Endothelial cell of umbilical vein (primary cell): ENCODE data around the gene DDRGK1. TPM values are rescaled to one million over a fixed set of nuclear protein-coding genes. Genes with fewer than 3 reads are reported as not detected.

Experiments
- BruUV-seq: library from RNA; stranded (reverse); fragments of 400-500 nt; replicated peaks from 2 replicates; lab custom pipeline; 2021; lab: Mats Ljungman, UMichigan
- CTCF ChIA-PET: fragments of 300-600, 350-600 bp; sonication (Branson Sonifier 250); formaldehyde crosslinking; loops from one replicate; lab custom pipeline; 2021; ENCODE audit warnings: antibody characterized with exemption, inconsistent platforms; lab: Charles Lee
- POLR2A ChIA-PET: fragments of 300-600, 350-600 bp; sonication (Branson Sonifier 250); formaldehyde crosslinking; loops from one replicate; lab custom pipeline; 2021; ENCODE audit warnings: antibody characterized with exemption, inconsistent platforms; lab: Charles Lee
- DNase-seq: peaks from one replicate; pipeline ENCODE4 v3.0.0-alpha.2; 2011; ENCODE audit warnings: low read depth, low spot score
- FAIRE-seq: peaks from 2 replicates; lab custom pipeline; 2011; peaks lifted over from hg19 to GRCh38; lab: Jason Lieb, UNC
- H2AFZ ChIP-seq: 2 replicates; pipeline ENCODE4 v1.6.0; 2012; ENCODE audit warnings: low read depth, low read length, control low read depth, inconsistent platforms
- H3K27ac ChIP-seq: 2 replicates; pipeline ENCODE4 v1.5.1; 2011; ENCODE audit warnings: low read depth, mild to moderate bottlenecking, control low read depth, low read length, moderate library complexity; ENCODE audit not compliant: insufficient read depth
- H3K27me3 ChIP-seq, 2 experiments: 2 replicates each; pipeline versions ENCODE4 v1.6.0 to v1.6.1; 2011; ENCODE audit warnings: low read length in 2 of 2, mixed read lengths in 1 of 2; ENCODE audit not compliant: control insufficient read depth in 2 of 2, insufficient read depth in 2 of 2
- H3K36me3 ChIP-seq, 2 experiments: 2 replicates in 1 of 2; 3 replicates in 1 of 2; pipeline ENCODE4 v1.5.1; 2011; ENCODE audit warnings: low read length in 2 of 2, mild to moderate bottlenecking in 1 of 2, moderate library complexity in 1 of 2; ENCODE audit not compliant: control insufficient read depth in 2 of 2, insufficient read depth in 2 of 2; ENCODE audit errors: extremely low read depth in 1 of 2
- H3K4me1 ChIP-seq: 3 replicates; pipeline ENCODE4 v1.5.1; 2011; ENCODE audit warnings: mild to moderate bottlenecking, low read length; ENCODE audit not compliant: control insufficient read depth, insufficient read depth; ENCODE audit errors: extremely low read depth
- H3K4me2 ChIP-seq: 2 replicates; pipeline ENCODE4 v1.6.1; 2011; ENCODE audit warnings: low read length, control low read depth, mixed read lengths; ENCODE audit not compliant: insufficient read depth
- H3K4me3 ChIP-seq, 3 experiments: fragments of 200-600 bp in 1 of 3; sonication (generic), shearing (Covaris generic) in 1 of 3; replicated peaks in 1 of 3; 2 replicates each; pipeline ENCODE4 v1.5.1; 2011 to 2016; ENCODE audit warnings: control low read depth in 3 of 3, low read length in 3 of 3, mild to moderate bottlenecking in 2 of 3, inconsistent platforms in 1 of 3, low read depth in 1 of 3, moderate library complexity in 1 of 3; ENCODE audit not compliant: insufficient read depth in 1 of 3
- H3K79me2 ChIP-seq: 2 replicates; pipeline ENCODE4 v1.6.0; 2012; ENCODE audit warnings: low read length, inconsistent platforms; ENCODE audit not compliant: control insufficient read depth, insufficient read depth
- H3K9ac ChIP-seq: replicated peaks from 2 replicates; pipeline ENCODE3; 2011; ENCODE audit warnings: low read length, control low read depth; ENCODE audit not compliant: insufficient read depth; ENCODE audit errors: extremely low read depth
- H3K9me1 ChIP-seq: replicated peaks from 3 replicates; pipeline ENCODE4 v1.6.0; 2011; ENCODE audit warnings: mild to moderate bottlenecking, low read length; ENCODE audit not compliant: control insufficient read depth, insufficient read depth; ENCODE audit errors: extremely low read depth
- H3K9me3 ChIP-seq: replicated peaks from 2 replicates; pipeline ENCODE4 v1.5.1; 2012; ENCODE audit warnings: low read length, inconsistent platforms; ENCODE audit not compliant: control insufficient read depth, insufficient read depth
- H4K20me1 ChIP-seq: replicated peaks from 2 replicates; pipeline ENCODE3; 2011; ENCODE audit warnings: mild to moderate bottlenecking, low read length; ENCODE audit not compliant: control insufficient read depth, insufficient read depth; ENCODE audit errors: extremely low read depth
- CTCF ChIP-seq, 2 donors: IDR thresholded peaks; 1 replicate in 1 of 2; 2 replicates in 1 of 2; pipeline ENCODE4 v1.5.1; 2011; ENCODE audit warnings: low read length in 2 of 2, mild to moderate bottlenecking in 2 of 2, moderate library complexity in 2 of 2, control low read depth in 1 of 2, inconsistent platforms in 1 of 2, low read depth in 1 of 2; ENCODE audit not compliant: insufficient read depth in 1 of 2; ENCODE audit errors: extremely low read depth in 1 of 2
- EZH2 ChIP-seq: IDR thresholded peaks from 2 replicates; pipeline ENCODE4 v1.6.1; 2012; ENCODE audit warnings: borderline replicate concordance, low read depth, mild to moderate bottlenecking, moderate library complexity, low read length, inconsistent platforms; ENCODE audit not compliant: severe bottlenecking
- FOS ChIP-seq: IDR thresholded peaks from 2 replicates; pipeline ENCODE4 v1.6.1; 2011; ENCODE audit warnings: mild to moderate bottlenecking, low read length, moderate library complexity, borderline replicate concordance; ENCODE audit not compliant: insufficient read depth
- GATA2 ChIP-seq: IDR thresholded peaks from 2 replicates; pipeline ENCODE4 v1.7.0; 2011; ENCODE audit warnings: low read depth, mild to moderate bottlenecking, moderate library complexity, mixed read lengths, low read length; ENCODE audit not compliant: insufficient read length, insufficient read depth
- JUN ChIP-seq: IDR thresholded peaks from 2 replicates; pipeline ENCODE4 v1.6.1; 2011; ENCODE audit warnings: borderline replicate concordance, low read depth; ENCODE audit not compliant: insufficient read length, insufficient read depth
- MAX ChIP-seq: IDR thresholded peaks from 2 replicates; pipeline ENCODE4 v1.6.1; 2011; ENCODE audit not compliant: insufficient read depth, insufficient read length
- MYC ChIP-seq: IDR thresholded peaks from one replicate; pipeline ENCODE4 v1.6.1; 2011; ENCODE audit warnings: mild to moderate bottlenecking, low read depth, low read length
- POLR2A ChIP-seq: IDR thresholded peaks from 2 replicates; pipeline ENCODE4 v1.6.1; 2012; ENCODE audit warnings: low read depth, mild to moderate bottlenecking, control low read depth, low read length
- POLR2AphosphoS5 ChIP-seq: IDR thresholded peaks from 2 replicates; pipeline ENCODE4 v1.6.1; 2012; ENCODE audit warnings: low read depth, mild to moderate bottlenecking, control low read depth, low read length, moderate library complexity; ENCODE audit not compliant: insufficient read depth
- dilution Hi-C: fragments of 300-500 bp; cut with MboI; formaldehyde crosslinking; loops from one replicate; pipeline ENCODE4 v1.15.0; 2019; ENCODE audit warnings: low sequenced_read_pairs; ENCODE audit not compliant: extremely low pct_ligation_motif_present
- intact Hi-C: fragments of 100-400 bp; cut with micrococcal nuclease; formaldehyde crosslinking; loops from one replicate; pipeline ENCODE4 v1.10.0; 2022
- polyA plus RNA-seq, 4 experiments: library from polyadenylated mRNA; depleted of rRNA in 3 of 4; stranded (reverse) in 3 of 4; unstranded in 1 of 4; fragments of >200 nt; gene quantifications; 2 replicates each; pipeline versions ENCODE4 v1.2.1 to v1.2.3, GENCODE V29; 2011 to 2012; ENCODE audit warnings: missing spikeins in 1 of 4
- total RNA-seq: library from RNA; stranded (reverse); gene quantifications from 2 replicates; pipeline ENCODE4 v1.2.3, GENCODE V29; 2021

Gene DDRGK1
- total and polyA plus RNA-seq, 2 donors (not counting 3 experiments of a cell fraction or from before 2014, with no cell fraction given) = 48.5 to 54.0 TPM

DNA sequence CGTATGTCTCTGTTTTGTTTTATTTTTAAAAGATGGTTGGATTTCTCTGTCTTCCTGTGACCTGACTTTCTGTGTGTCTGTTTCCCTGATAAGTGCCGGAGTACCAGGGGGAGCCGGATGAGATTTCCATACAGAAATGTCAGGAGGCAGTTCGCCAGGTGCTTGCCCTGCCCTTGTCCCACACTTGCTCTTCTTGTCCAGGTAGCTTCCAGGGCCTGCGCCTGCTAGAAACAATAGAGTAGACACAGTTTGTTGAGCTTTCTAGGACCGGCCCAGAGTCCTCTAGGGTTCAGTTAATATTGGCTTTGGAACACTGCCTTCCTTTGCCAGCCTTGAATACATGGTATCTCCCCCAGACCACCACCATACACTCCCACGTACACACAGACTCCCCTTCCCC is 8.7 kb upstream of the DDRGK1 start:
- FAIRE-seq = no peak
- ChIA-PET CTCF (interaction anchor here (1.0 kb wide), 1 partner anchor 160 kb away, joined by 3 read pairs; no protein-coding TSS in a partner anchor), POLR2A (no interaction called here)
- peaks cover 14% of the 10 kb centered on the region for H3K4me1 ChIP-seq
- DNase-seq = no peak
- BruUV-seq = no TSS peak
- TF ChIP-seq MAX (no peak), JUN (no peak), POLR2A (no peak), POLR2AphosphoS5 (no peak), MYC (no peak), CTCF (IDR thresholded peaks at IDR 0.05; ENCODE audit: extremely low read depth in 1 of 2, insufficient read depth in 1 of 2, low read depth in 1 of 2, low read length in 2 of 2) (no peak), FOS (no peak), GATA2 (no peak), EZH2 (no peak)
- intact Hi-C loops (loop anchor here (10.0 kb wide), 1 partner anchor 262 kb away; the partner anchor contains the start of gene ATRN), dilution Hi-C loops (no loop called here)
- no peak overlapping the region for H3K27ac ChIP-seq
- H3K4me3 ChIP-seq = no peak overlapping the region
- H4K20me1 ChIP-seq = no peaks in the 10 kb centered on the region
- H3K36me3 ChIP-seq = peaks cover 0 to 7% of the 10 kb centered on the region in 2 experiments
- H3K27me3 ChIP-seq = no peaks in the 10 kb centered on the region
- no peak overlapping the region for H3K9ac ChIP-seq
- no peak overlapping the region for H3K4me2 ChIP-seq
- peaks cover 24% of the 10 kb centered on the region for H3K79me2 ChIP-seq
- no peaks in the 10 kb centered on the region for H3K9me1 ChIP-seq
- no peak overlapping the region for H2AFZ ChIP-seq
- no peaks in the 10 kb centered on the region for H3K9me3 ChIP-seq
